GM23248 (cell line): Measurements from ENCODE around the gene ZYG11B.

Experiments used
- EZH2 ChIP-seq: fragments of 200-600 bp; sonication (generic); IDR thresholded peaks from 2 replicates; pipeline ENCODE4 v1.6.1; 2018; ENCODE audit warnings: antibody characterized with exemption, mild to moderate bottlenecking; ENCODE audit not compliant: insufficient read depth, poor library complexity, severe bottlenecking
- EZH2phosphoT487 ChIP-seq: fragments of 200-600 bp; sonication (generic); IDR thresholded peaks from 2 replicates; pipeline ENCODE4 v1.6.1; 2018; ENCODE audit warnings: antibody characterized with exemption, moderate library complexity, mild to moderate bottlenecking, low read depth; ENCODE audit not compliant: insufficient read depth

DNA sequence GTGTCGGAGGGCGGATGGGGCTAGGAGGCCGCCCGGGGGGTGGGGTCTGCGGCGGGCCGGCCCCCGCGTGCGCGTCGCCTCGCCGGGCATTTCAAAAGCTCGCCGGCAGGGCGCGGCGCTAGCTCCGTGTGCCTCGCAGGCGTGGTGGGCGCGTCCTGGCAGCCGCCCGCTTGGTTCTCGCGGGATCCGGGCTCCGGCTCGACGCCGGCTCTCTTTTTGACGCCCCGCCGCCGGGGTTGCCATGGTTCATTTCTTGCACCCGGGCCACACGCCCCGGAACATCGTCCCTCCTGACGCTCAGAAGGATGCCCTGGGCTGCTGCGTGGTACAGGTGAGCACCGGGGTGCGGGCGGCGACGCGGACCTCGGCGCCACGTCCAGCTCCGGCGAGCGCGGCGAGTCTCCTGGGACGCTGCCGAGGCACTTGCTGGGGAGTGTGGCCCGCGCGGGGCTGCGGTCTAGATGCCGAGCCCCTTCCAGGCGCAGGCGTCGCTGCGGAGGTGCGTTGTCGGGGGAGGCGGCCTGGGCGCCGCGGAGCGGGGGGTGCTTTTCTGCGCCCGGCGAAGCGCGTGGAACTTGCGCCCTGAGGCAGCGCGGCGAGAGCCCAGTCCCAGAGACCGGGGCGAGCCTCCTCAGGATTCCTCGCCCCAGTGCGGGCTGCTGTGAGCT is 116.5 kb downstream of the ZYG11B start, which contains the start of gene ZYG11A:
- TF ChIP-seq EZH2phosphoT487, result no peak
- TF ChIP-seq EZH2, result no peak
